LNCAP (cell line): Measurements from ENCODE around the gene CYP4F2.

ENCODE experiments used
- TF ChIP-seq, protein P1 (sequence below): fragments of 450-650 bp; IDR thresholded peaks from 2 replicates; pipeline ENCODE4 v1.5.1; 2017; ENCODE audit warnings: mild to moderate bottlenecking

Gene CYP4F2

GRCh38 chr19:15913384-15913783 lies 15.5 kb upstream of the CYP4F2 start:
- TF ChIP-seq, protein P1, sequence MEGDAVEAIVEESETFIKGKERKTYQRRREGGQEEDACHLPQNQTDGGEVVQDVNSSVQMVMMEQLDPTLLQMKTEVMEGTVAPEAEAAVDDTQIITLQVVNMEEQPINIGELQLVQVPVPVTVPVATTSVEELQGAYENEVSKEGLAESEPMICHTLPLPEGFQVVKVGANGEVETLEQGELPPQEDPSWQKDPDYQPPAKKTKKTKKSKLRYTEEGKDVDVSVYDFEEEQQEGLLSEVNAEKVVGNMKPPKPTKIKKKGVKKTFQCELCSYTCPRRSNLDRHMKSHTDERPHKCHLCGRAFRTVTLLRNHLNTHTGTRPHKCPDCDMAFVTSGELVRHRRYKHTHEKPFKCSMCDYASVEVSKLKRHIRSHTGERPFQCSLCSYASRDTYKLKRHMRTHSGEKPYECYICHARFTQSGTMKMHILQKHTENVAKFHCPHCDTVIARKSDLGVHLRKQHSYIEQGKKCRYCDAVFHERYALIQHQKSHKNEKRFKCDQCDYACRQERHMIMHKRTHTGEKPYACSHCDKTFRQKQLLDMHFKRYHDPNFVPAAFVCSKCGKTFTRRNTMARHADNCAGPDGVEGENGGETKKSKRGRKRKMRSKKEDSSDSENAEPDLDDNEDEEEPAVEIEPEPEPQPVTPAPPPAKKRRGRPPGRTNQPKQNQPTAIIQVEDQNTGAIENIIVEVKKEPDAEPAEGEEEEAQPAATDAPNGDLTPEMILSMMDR: no peak

DNA sequence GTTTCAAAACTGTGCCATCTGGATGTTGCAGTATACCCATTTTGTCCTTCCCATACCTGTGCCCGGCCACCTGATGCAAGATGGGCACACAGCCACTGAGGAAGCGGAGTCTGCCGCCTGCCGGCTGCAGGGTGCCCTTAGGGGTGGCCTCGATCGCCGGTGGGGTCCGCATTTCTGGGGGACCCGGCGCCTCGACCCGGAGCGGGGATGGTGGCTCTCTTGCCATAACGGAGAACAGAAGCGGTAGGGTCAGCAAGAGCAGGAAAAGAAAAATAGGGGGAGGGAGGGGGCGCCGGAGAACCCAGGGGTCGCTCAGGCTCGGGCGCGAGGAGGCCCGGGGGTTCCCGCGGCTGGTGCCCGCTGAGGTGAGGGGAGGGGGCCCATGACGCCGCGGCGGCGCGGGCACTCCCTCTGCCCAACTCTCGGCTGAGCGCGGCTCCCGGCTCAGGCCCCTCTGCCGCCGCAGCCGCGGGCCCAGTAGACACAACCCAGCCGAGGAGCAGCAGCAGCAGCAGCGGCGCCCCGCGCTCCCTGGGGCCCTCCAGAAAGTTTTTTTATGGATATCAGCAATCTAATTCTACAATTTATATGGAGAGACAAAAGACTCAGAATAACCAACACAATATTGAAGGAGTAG lies 13.8 kb upstream of the CYP4F2 start:
- TF ChIP-seq, protein P1: no peak

- TF ChIP-seq, protein P1: no peak
Measured at GRCh38 chr19:15905026-15905425, 7.2 kb upstream of the CYP4F2 start.

- TF ChIP-seq, protein P1: no peak
Measured at GRCh38 chr19:15902254-15902653, 4.4 kb upstream of the CYP4F2 start.

DNA sequence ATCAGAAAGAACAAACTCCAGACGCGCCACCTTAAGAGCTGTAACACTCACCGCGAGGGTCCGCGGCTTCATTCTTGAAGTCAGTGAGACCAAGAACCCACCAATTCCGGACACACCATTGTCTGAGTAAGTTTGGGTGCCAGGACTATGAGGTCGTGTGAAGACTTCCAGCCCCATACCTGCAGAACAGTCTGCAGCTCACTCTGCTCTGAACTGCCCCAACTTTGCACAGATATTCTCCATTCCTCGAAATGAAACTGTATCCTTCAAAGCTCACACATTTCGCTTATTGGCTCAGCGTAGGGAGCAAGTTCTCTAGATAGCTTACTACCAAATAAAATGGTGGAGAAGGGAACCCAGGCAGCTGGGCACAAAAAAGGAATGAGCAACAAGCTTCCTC lies 2.6 kb upstream of the CYP4F2 start:
- TF ChIP-seq, protein P1: no peak

- TF ChIP-seq, protein P1: no peak
Measured at GRCh38 chr19:15897026-15897737, 692 bp downstream of the CYP4F2 start.

DNA sequence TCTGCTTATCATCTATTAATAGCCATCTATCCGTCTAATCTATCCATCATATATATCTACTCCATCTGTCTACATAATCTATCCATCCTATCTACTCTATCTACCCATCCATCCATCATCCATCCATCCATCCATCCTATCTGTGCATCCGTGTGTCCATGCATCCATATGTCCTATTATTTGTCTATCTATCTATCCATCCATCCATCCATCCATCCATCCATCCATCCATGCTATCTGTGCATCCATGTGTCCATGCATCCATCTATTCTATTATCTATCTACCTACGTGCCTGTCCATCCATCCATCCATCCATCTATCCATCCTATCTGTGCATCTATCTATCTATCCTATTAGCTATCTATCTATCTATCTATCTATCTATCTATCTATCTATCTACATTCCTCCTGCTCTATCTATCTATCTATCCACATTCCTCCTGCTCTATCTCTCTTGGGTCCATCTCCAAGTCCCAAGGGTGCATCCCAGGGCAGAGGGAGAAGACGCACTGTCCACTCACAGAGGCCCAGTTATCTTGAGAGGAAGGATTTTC lies 1.9 kb downstream of the CYP4F2 start:
- TF ChIP-seq, protein P1: no peak
